Ramos (cell line): ENCODE measurements around the gene KBTBD13.
"Not testable (repeated sequence)": the region's sequence is repeated elsewhere in the genome, so short reads cannot be mapped to it uniquely, and the experiment has no call there.

Source experiments
- in situ Hi-C: fragments of 300-500 bp; cut with MboI; formaldehyde crosslinking; loops from one replicate; pipeline ENCODE4 v1.14.3; 2022; ENCODE audit warnings: low sequenced_read_pairs; ENCODE audit not compliant: unreplicated experiment

KBTBD13 gene

GRCh38 chr15:65067645-65068402, 8.7 kb upstream of the KBTBD13 start, which contains the start of gene RASL12:
Gene RASL12 (minus strand): TSS chr15:65067991. CDS start chr15:65067835, 156 bp downstream.
- in situ Hi-C loops, result no loop called here

DNA sequence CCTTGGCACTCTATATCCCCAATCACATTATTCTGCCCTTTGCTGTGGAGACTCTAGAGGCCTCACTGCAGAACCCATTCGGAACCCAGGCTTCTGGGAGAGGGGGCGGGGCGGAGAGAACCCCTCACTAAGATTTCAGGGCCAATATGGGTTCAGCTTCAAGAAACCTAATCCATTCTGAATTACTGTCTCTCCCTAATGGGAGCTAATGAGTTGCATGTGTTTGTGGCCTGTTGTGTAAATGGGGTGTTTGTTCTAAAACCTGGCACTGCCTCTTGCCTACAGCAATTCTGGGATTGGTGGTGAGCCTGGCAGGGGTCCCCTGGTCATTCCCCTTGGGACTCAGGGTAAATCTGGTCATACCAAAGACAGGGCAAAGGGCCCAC, 8.2 kb upstream of the KBTBD13 start:
- in situ Hi-C loops, result no loop called here

DNA sequence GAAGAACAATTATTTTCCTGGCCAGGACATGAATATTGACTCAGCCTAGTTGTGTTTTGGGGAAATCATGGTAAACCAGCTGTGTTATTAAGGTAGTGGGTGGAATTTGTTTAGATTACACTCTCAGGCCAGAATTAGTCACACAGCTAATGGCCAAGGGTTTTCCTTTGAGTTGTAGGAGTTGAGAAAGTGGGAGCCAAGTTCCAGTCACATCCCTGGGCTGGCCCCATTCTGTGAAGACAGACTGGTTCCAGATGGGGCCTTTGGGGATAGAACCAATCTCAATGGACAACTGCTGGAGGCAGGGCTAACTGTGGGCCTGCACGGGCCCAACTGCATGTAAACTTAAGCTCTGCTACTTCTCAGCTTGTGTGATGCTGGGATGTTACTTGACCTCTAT, 7.4 kb upstream of the KBTBD13 start:
- in situ Hi-C loops, result no loop called here

DNA sequence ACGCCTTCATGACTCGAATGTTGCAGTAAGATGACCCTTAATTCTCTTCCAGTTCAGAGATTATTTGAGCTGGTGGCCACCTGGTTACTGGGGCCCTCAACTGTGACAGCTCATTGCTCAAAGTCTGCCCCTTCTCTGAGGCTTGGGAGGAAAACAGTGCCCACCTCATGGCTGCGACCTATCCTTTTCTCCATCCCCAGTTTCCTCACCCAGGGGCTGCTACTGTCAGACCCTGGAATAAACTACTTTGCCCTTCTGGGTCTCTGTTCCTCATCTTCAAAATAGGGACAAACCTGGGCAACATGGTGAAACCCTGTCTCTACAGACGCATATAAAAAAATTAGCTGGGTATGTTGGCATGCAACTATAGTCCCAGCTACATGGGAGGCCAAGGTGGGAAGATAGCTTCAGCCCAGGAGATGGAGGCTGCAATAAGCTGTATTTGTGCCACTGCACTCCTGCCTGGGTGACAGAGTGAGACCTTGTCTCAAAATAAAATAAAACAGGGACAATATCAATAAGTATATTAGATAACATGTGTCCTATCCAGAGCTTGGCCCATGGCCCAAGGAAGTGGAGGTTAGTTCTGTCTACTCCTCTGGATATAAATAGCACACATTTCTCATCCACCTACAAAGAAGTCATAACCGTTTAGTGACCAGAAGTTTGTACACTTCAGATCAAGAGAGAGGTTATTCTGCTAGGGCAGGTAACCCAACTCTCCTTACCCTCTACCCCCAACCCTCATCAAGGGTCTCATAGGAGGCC, 6.6 kb upstream of the KBTBD13 start:
- in situ Hi-C loops, result no loop called here

DNA sequence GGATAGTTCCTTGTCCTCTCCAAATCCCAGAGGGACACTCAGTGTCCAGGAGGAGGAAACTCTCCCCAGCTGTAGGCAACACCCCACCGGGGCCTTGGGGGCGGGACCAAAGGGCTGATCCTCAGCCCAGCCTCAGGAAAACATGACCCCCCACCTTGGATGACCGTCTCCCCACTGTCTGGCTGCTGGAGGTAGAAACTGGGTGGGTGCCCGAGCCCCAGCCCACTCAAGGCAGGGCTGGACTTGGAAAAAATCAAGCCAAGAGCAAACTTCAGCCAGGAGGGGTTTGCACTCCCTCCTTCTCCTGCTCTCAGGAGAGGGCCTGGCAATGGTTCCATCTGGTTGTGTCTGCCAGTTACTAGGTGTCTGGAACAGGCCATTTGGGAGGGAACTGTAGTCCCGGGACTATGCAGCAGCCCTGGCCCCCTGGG, 5.2 kb upstream of the KBTBD13 start:
- in situ Hi-C loops, result no loop called here

DNA sequence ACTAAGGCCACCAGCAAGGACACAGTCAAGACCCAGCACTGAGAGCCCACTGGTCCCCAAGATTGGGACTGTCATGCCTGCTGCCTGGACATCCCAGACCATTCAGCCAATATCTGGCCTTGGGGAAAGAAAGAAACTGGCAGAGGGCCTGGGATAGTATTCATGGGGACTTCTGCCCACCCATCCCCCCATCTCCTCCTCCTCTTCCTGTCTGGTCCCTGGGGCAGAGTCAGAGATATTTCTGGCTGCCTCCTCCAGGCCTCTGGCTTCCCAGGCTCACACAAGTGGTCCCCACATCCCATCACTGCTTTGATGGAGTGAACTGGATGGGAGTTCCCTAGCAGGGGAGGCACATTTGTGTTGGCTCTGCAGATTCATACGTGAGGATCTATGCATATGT, 4.5 kb upstream of the KBTBD13 start:
- in situ Hi-C loops, result no loop called here

GRCh38 chr15:65072617-65073016, 3.9 kb upstream of the KBTBD13 start:
- in situ Hi-C loops, result no loop called here

- in situ Hi-C loops, result not testable (repeated sequence)
Observed at GRCh38 chr15:65074946-65075345, 1.6 kb upstream of the KBTBD13 start.

DNA sequence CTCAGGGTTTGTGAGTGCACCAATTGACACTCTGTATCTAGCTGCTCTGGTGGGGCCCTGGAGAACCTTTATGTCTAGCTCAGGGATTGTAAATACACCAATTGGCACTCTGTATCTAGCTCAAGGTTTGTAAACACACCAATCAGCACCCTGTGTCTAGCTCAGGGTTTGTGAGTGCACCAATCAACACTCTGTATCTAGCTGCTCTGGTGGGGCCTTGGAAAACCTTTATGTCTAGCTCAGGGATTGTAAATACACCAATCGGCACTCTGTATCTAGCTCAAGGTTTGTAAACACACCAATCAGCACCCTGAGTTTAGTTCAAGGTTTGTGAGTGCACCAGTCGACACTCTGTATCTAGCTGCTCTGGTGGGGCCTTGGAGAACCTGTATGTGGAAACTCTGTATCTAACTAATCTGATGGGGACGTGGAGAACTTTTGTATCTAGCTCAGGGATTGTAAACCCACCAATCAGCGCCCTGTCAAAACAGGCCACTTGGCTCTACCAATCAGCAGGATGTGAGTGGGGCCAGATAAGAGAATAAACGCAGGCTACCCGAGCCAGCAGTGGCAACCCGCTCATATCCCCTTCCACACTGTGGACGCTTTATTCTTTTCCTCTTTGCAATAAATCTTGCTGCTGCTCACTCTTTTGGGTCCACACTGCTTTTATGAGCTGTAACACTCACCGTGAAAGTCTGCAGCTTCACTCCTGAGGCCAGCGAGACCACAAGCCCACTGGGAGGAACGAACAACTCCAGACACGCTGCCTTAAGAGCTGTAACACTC, 745 bp upstream of the KBTBD13 start:
- in situ Hi-C loops, result not testable (repeated sequence)

GRCh38 chr15:65077291-65077980, 890 bp downstream of the KBTBD13 start:
- in situ Hi-C loops, result no loop called here

DNA sequence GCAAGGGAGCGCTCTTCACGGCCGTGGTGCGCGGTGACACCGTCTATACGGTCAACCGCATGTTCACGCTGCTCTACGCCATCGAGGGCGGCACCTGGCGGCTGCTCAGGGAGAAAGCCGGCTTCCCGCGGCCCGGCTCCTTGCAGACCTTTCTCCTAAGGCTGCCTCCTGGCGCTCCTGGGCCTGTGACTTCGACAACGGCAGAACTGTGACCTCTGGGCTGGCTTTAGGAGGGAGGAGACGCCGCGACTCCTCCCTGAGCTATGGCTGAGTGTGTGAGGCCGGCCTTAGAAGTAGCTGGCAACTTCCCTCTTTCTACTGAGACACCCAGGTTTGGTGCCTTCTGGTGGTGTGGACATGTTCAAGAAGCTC, 1.4 kb downstream of the KBTBD13 start:
- in situ Hi-C loops, result no loop called here

GRCh38 chr15:65079580-65079979, 3.0 kb downstream of the KBTBD13 start:
- in situ Hi-C loops, result no loop called here

- in situ Hi-C loops, result no loop called here
Observed at GRCh38 chr15:65081270-65081669, 4.7 kb downstream of the KBTBD13 start.

DNA sequence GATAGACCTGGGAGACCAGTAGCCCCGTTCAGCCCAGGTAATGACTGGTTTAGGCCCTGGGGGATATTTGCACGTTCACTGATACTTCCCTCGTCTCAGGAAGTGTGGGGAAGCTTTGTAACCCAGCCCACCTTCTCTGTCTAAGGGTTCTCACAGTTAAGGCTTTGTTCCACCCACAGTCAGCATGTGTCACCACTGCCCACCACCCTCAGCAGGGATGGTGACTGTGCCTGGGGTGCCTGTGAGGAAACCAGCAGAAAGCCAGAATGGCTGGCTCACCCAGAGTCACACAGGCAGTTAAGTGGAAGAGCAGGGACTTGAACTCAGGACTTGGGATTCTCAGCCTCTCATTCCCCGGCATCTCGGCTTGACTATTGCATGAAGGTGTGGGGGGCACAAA, 5.2 kb downstream of the KBTBD13 start:
- in situ Hi-C loops, result no loop called here

GRCh38 chr15:65082303-65082953, 5.9 kb downstream of the KBTBD13 start:
- in situ Hi-C loops, result no loop called here

GRCh38 chr15:65083262-65083701, 6.7 kb downstream of the KBTBD13 start:
- in situ Hi-C loops, result no loop called here

DNA sequence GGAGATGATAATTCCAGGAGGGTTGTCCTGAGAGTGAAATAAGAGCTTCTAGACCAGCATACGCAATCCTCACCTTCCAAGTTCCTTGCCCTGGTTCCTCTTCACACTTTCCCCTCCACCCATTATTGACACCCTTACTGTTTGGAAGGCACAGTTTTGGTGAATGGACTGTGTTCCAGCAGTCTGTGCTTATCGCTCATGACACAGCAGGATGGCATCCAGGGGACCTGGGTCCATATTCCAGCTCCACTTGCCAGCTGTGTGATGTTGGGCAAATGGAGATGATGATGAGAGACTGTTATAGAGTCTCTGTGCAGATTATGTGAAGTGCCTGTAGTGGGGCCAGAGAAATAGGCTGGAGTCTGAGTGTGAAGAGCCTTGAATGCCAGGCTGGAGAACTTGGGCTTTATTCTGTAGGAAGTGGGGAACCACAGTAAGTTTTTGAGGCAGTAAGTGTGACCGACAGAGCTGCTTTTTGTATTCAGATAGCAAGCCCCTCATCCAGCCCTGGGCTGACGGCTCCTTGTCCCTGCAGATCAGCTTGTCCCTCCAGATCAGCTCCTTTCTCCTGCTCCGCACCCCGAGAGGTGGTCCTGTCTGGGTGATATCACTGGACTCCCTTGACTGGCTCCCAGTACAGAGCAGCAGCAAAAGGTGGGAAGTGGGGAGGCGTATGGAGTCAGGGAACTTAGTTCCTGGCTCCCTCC, 8.1 kb downstream of the KBTBD13 start:
- in situ Hi-C loops, result no loop called here

DNA sequence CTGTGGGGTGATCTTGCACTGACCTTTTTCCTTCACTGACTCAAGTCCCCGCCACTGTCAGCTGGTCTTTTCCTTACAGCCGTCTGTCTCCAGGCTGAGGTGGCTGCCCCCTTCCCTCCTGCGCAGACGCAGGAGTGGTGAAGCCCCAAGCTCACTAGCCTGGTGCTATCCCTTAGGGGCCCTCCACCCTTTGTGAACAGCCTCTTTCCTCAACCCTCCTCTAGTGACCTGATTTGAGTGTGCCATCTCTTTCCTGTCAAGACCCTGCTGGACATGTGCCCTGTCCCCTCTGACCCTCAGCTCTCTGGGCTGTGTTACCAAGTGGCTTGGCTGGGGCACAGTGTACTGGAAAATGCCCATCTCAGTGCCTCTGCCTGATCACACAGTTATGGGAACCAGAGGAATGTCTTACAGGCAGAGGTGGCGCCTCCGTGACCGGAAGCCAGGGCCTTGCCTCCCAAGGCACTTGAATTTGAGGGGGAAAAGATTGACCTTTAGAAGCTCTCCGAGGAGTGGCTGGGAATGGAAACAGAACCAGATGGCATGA, 8.7 kb downstream of the KBTBD13 start:
- in situ Hi-C loops, result no loop called here
